ENCODE results near the gene CRADD. TPM values are rescaled to one million over a fixed set of nuclear protein-coding genes. Genes with fewer than 3 reads are reported as not detected.

Gene CRADD
- total RNA-seq, 2 donors from 2014 or later, result 56.1 to 94.8 TPM

DNA sequence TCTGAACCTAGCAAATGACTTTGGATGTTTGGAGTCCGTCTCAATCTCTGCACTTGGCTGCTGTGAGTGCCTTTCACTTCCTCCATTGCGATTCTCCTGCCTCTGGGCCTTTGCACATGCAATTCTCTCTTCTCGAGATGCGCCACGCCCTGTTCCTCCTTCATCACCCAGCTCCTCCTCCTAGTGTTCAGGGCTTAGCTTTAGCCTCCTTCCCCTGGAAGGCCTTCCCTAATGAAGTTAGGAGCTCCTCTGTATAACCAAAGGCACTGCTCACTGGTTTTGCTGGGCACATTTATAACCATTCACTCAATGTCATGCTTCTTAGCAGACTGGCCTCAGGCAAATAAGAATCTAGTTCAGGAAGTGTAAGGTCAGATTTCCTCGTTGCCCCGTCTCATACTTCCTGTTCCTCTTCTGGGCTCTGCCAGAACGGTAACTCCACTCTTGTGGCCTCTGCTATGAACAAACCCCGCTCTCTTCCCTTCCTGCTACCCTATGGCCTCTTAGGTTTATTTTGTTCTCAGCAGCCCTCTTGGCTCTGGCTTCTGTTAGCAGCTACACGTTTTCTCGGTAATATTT lies 171.4 kb downstream of the CRADD start:
- Histone ChIP-seq H3K4me3 (no peak overlapping the region), H3K27me3 (no peaks in the 10 kb centered on the region), H3K27ac (peak overlapping the region; percentile 16 to 33), H3K4me1 (peaks cover 0 to 12% of the 10 kb centered on the region in 2 donors), H3K36me3 (no peaks in the 10 kb centered on the region), H3K9me3 (no peaks in the 10 kb centered on the region)
- TF ChIP-seq, protein P1, sequence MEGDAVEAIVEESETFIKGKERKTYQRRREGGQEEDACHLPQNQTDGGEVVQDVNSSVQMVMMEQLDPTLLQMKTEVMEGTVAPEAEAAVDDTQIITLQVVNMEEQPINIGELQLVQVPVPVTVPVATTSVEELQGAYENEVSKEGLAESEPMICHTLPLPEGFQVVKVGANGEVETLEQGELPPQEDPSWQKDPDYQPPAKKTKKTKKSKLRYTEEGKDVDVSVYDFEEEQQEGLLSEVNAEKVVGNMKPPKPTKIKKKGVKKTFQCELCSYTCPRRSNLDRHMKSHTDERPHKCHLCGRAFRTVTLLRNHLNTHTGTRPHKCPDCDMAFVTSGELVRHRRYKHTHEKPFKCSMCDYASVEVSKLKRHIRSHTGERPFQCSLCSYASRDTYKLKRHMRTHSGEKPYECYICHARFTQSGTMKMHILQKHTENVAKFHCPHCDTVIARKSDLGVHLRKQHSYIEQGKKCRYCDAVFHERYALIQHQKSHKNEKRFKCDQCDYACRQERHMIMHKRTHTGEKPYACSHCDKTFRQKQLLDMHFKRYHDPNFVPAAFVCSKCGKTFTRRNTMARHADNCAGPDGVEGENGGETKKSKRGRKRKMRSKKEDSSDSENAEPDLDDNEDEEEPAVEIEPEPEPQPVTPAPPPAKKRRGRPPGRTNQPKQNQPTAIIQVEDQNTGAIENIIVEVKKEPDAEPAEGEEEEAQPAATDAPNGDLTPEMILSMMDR (IDR thresholded peaks at IDR 0.05), result no peak
- DNase-seq (ENCODE audit: low spot score), result no peak

DNA sequence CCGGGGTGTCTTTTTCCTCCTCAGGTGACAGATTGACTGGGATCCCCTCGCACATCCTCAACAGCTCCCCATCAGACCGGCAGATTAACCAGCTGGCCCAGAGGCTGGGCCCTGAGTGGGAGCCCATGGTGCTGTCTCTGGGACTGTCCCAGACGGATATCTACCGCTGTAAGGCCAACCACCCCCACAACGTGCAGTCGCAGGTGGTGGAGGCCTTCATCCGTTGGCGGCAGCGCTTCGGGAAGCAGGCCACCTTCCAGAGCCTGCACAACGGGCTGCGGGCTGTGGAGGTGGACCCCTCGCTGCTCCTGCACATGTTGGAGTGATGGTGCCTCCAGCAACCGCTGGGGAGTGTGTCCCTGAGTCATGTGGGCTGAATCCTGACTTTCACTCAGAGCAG lies 172.8 kb downstream of the CRADD start:
- Histone ChIP-seq H3K27ac (no peak overlapping the region), H3K36me3 (no peaks in the 10 kb centered on the region), H3K9me3 (no peaks in the 10 kb centered on the region), H3K4me3 (no peak overlapping the region), H3K4me1 (peaks cover 0 to 12% of the 10 kb centered on the region in 2 donors), H3K27me3 (no peaks in the 10 kb centered on the region)
- DNase-seq (ENCODE audit: low spot score), result no peak
- TF ChIP-seq, protein P1 (IDR thresholded peaks at IDR 0.05), result no peak

DNA sequence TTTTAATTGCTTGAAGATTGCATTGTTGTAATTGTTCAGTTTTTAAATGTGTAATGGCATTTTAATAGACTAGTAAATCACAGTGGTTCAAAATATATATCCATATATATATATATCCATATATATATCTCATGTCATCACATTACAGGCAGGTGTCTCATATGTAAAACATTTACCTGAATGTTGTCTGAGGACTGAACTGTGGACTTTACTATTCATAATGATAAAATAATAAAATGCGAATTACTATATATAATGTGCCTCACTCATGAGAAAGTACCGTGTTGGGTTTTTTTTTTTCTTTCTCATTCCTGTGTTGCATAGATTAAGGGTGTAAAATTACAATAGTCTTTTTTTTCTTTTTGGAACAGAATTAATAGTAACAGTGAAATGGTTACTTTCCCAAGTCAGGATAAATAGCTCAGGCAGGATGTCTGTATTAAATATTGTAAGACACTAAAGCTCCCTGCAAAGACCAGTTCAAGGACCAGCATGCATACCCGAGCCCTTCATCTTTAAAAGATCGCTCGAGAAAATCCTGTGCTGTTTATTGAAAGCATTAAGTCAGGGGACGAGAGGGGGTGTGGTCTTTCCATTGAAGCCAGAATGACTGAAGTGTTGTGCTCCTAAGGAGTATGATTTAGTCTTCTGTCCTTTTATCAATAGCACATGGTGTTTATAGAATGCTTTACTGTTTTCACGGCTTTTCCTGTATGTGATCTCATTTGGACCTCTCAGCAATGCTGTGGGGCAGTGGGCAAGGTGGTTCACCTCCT lies 173.5 kb downstream of the CRADD start:
- Histone ChIP-seq H3K9me3 (no peaks in the 10 kb centered on the region), H3K27me3 (no peaks in the 10 kb centered on the region), H3K4me3 (no peak overlapping the region), H3K4me1 (peaks cover 0 to 19% of the 10 kb centered on the region in 2 donors), H3K36me3 (no peaks in the 10 kb centered on the region), H3K27ac (no peak overlapping the region)
- no peak for DNase-seq (ENCODE audit: low spot score)
- TF ChIP-seq, protein P1 (IDR thresholded peaks at IDR 0.05), result no peak

DNA sequence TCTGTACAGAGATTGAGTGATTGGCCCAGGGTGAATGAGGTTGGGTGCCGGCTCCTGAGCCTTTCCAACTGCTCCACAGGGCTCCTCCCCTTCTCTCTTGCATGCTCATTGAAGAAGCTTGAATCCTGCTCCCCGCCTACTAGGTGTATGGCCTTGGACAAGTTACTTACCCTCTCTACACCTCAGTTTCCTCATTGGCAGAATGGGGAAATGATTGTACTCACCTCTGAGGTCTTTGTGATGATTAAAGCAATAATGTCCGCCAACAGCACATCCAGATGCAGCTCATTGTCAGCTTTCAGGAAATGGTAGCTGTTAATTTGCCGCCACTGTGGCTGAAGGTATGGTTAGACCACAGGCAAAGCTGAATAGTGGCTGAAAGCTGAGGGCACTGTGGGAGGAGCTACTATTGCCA lies 174.1 kb downstream of the CRADD start:
- H3K9me3 ChIP-seq, result no peaks in the 10 kb centered on the region
- H3K27ac ChIP-seq, result no peak overlapping the region
- H3K4me3 ChIP-seq, result no peak overlapping the region
- H3K36me3 ChIP-seq, result no peaks in the 10 kb centered on the region
- TF ChIP-seq, protein P1 (IDR thresholded peaks at IDR 0.05), result no peak
- DNase-seq (ENCODE audit: low spot score), result no peak
- no peaks in the 10 kb centered on the region for H3K27me3 ChIP-seq
- H3K4me1 ChIP-seq, result peaks cover 0 to 25% of the 10 kb centered on the region in 2 donors

DNA sequence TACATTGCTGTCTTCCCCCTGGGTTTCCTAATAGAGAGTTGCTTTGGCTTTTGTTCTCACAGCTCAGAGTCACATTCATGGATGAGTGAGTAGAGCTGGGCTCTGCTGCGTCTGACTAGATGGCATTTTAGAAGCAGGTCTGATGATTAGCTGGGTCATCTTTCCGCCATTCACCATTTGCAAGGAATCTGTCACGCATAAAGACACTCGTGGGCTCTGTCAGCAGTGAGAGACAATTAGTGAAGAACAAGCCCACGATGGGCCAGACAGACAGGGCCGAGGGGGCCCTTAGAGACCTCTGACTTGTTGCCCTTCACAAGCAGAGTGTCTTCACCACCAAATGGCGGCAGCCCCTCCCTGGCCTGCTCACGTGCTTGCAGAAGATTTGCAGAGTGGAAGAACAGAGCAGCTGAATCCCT lies 175.0 kb downstream of the CRADD start:
- H3K27ac ChIP-seq, result peak overlapping the region; percentile 49
- no peaks in the 10 kb centered on the region for H3K9me3 ChIP-seq
- DNase-seq (ENCODE audit: low spot score), result no peak
- no peaks in the 10 kb centered on the region for H3K27me3 ChIP-seq
- no peaks in the 10 kb centered on the region for H3K36me3 ChIP-seq
- TF ChIP-seq, protein P1 (IDR thresholded peaks at IDR 0.05), result no peak
- H3K4me3 ChIP-seq, result no peak overlapping the region
- H3K4me1 ChIP-seq, result peaks cover 0 to 34% of the 10 kb centered on the region in 2 donors
